ENCODE results near the gene CELF2.

DNA sequence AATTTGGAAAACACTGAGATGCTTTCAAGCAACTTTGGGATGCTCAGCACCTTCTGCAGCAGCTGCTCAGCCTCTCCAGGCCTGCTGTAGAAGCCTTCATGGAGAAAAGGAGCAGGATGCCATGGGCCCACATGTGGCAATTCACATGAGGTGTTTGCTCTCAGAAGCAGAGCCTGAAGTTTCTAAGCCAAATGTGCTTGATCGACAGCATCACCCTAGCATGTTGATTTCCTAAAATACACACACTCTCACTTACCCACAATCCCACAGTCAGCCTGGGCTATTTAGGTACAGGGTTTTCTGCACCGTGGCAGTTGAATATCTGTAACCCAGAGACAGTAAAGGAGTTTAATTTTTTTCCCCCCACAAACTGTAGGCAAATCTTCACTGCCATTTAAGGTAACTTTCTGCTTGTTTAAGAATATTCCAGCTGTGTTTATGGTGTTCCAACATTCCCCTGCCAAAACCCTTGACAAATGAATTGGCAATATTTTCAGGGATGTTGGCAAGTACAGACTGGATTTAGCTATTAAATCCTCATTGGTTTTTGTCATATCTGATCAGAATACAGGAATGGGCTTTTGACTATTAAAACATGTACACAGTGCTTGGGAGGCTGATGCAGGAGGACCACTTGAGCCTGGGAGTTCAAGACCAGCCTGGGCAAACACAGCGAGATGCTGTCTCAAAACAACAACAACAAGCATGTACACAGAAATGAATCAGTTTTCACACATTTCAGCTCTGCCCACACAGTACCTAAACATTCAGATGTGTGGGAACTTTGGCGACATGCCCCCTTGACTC lies 244.2 kb downstream of the CELF2 start:
- TF ChIP-seq EZH2phosphoT487 (IDR thresholded peaks at IDR 0.05; ENCODE audit: low read depth, severe bottlenecking, unreplicated experiment) = no peak
- TF ChIP-seq, protein P1, sequence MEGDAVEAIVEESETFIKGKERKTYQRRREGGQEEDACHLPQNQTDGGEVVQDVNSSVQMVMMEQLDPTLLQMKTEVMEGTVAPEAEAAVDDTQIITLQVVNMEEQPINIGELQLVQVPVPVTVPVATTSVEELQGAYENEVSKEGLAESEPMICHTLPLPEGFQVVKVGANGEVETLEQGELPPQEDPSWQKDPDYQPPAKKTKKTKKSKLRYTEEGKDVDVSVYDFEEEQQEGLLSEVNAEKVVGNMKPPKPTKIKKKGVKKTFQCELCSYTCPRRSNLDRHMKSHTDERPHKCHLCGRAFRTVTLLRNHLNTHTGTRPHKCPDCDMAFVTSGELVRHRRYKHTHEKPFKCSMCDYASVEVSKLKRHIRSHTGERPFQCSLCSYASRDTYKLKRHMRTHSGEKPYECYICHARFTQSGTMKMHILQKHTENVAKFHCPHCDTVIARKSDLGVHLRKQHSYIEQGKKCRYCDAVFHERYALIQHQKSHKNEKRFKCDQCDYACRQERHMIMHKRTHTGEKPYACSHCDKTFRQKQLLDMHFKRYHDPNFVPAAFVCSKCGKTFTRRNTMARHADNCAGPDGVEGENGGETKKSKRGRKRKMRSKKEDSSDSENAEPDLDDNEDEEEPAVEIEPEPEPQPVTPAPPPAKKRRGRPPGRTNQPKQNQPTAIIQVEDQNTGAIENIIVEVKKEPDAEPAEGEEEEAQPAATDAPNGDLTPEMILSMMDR (IDR thresholded peaks at IDR 0.05; ENCODE audit: poor library complexity) = no peak

Data from hepatocyte (in vitro differentiated cells).